Lower leg skin (tissue), 3 donors: ENCODE results near the gene ARHGAP9.

Experiments used
- CTCF ChIP-seq, 3 donors: fragments of 450-650 bp; IDR thresholded peaks; one replicate each; pipeline ENCODE4 v1.5.1; 2016; ENCODE audit warnings: antibody characterized with exemption in 3 of 3, mild to moderate bottlenecking in 3 of 3, moderate library complexity in 2 of 3
- POLR2A ChIP-seq, 2 donors: fragments of 450-650 bp; IDR thresholded peaks; one replicate each; pipeline ENCODE4 v1.6.1; 2016 to 2017; ENCODE audit warnings: antibody characterized with exemption in 2 of 2, mild to moderate bottlenecking in 1 of 2, moderate library complexity in 1 of 2

GRCh38 chr12:57473886-57474285, 5.8 kb downstream of the ARHGAP9 start:
- TF ChIP-seq POLR2A (IDR thresholded peaks at IDR 0.05) (no peak), CTCF (IDR thresholded peaks at IDR 0.05) (no peak)
